Erythroblast (primary cell): ENCODE measurements around the gene RNF151.
A peak's percentile ranks its signal among the peaks of the same experiment; 100 is the strongest.
"Not testable (repeated sequence)": the region's sequence is repeated elsewhere in the genome, so short reads cannot be mapped to it uniquely, and the experiment has no call there.

Experiments used
- DNase-seq, 2 experiments: peaks; one replicate each; lab custom pipeline; 2025; lab: John Stamatoyannopoulos, UW
- GATA1 ChIP-seq: IDR thresholded peaks from 2 replicates; pipeline ENCODE4 v1.6.1; 2011; ENCODE audit warnings: low read depth, mild to moderate bottlenecking, control low read depth, low read length, moderate library complexity
- POLR2A ChIP-seq: IDR thresholded peaks from 2 replicates; pipeline ENCODE4 v1.6.1; 2011; ENCODE audit warnings: mild to moderate bottlenecking, low read length

The RNF151 gene

GRCh38 chr16:2003231-2003826 is 36.7 kb downstream of the RNF151 start:
- no peak for TF ChIP-seq POLR2A
- TF ChIP-seq GATA1, result no peak
- DNase-seq, result no peak

GRCh38 chr16:2003827-2004641 is 37.4 kb downstream of the RNF151 start:
- DNase-seq, result peak; percentile 90 to 94
- TF ChIP-seq POLR2A, result no peak
- no peak for TF ChIP-seq GATA1

GRCh38 chr16:2004795-2005517 is 38.3 kb downstream of the RNF151 start:
- TF ChIP-seq POLR2A (no peak), GATA1 (no peak)
- DNase-seq, result no peak

- TF ChIP-seq GATA1, result no peak
- no peak for TF ChIP-seq POLR2A
- DNase-seq, result no peak
Measured at GRCh38 chr16:2005646-2006045, 39.0 kb downstream of the RNF151 start.

- DNase-seq, result no peak
- no peak for TF ChIP-seq POLR2A
- no peak for TF ChIP-seq GATA1
Measured at GRCh38 chr16:2006317-2006716, 39.7 kb downstream of the RNF151 start.

GRCh38 chr16:2007081-2007836 is 40.6 kb downstream of the RNF151 start:
- TF ChIP-seq GATA1 (no peak), POLR2A (no peak)
- no peak for DNase-seq

GRCh38 chr16:2008009-2008526 is 41.4 kb downstream of the RNF151 start:
- TF ChIP-seq POLR2A, result peak; percentile 36
- no peak for TF ChIP-seq GATA1
- DNase-seq, result peak; percentile 36 to 49

- peak; percentile 58 to 60 for DNase-seq
- TF ChIP-seq POLR2A (no peak), GATA1 (no peak)
Measured at GRCh38 chr16:2008631-2009163, 42.0 kb downstream of the RNF151 start.

GRCh38 chr16:2009164-2009711 is 42.6 kb downstream of the RNF151 start:
- DNase-seq, result peak; percentile 67 to 69
- TF ChIP-seq GATA1, result no peak
- peak; percentile 32 for TF ChIP-seq POLR2A

- DNase-seq, result peak; percentile 91 to 94
- no peak for TF ChIP-seq GATA1
- peak; percentile 94 for TF ChIP-seq POLR2A
Measured at GRCh38 chr16:2009791-2010510, 43.3 kb downstream of the RNF151 start, which contains the start of gene ZNF598. Gene ZNF598, minus strand, starts transcription at chr16:2009821.

- not testable (repeated sequence) for DNase-seq
Measured at GRCh38 chr16:2011726-2012125, 45.1 kb downstream of the RNF151 start.

GRCh38 chr16:2013527-2013926 is 46.9 kb downstream of the RNF151 start:
- TF ChIP-seq POLR2A, result no peak
- TF ChIP-seq GATA1, result no peak
- no peak for DNase-seq
